DOHH2 (cell line): ENCODE measurements around the gene CDH12.

Experiments
- H3F3A ChIP-seq: fragments of 200-600 bp; sonication (generic), shearing (Covaris generic); 2 replicates; pipeline ENCODE4 v1.6.0; 2016; ENCODE audit warnings: antibody characterized with exemption, mild to moderate bottlenecking; ENCODE audit not compliant: control insufficient read depth, insufficient read depth
- H3K27ac ChIP-seq: fragments of 200-600 bp; sonication (generic); 2 replicates; pipeline ENCODE4 v1.5.1; 2014; ENCODE audit warnings: low read depth, mild to moderate bottlenecking, low read length, moderate library complexity
- H3K27me3 ChIP-seq: fragments of 200-600 bp; sonication (generic); 2 replicates; pipeline ENCODE4 v1.6.1; 2014; ENCODE audit warnings: mild to moderate bottlenecking, low read length, mixed read lengths; ENCODE audit not compliant: control insufficient read depth
- H3K36me3 ChIP-seq: fragments of 200-600 bp; sonication (generic); 2 replicates; pipeline ENCODE4 v1.6.1; 2014; ENCODE audit warnings: mild to moderate bottlenecking, low read length, moderate library complexity, mixed read lengths; ENCODE audit not compliant: control insufficient read depth
- H3K4me1 ChIP-seq: fragments of 200-600 bp; sonication (generic); 2 replicates; pipeline ENCODE4 v1.6.1; 2014; ENCODE audit warnings: mild to moderate bottlenecking, low read length, mixed read lengths; ENCODE audit not compliant: control insufficient read depth
- H3K4me2 ChIP-seq: fragments of 200-600 bp; sonication (generic); 2 replicates; pipeline ENCODE4 v1.6.0; 2014; ENCODE audit warnings: mild to moderate bottlenecking, low read length, moderate library complexity
- H3K4me3 ChIP-seq: fragments of 200-600 bp; sonication (generic); 2 replicates; pipeline ENCODE4 v1.5.1; 2014; ENCODE audit warnings: mild to moderate bottlenecking, low read length, mixed read lengths
- H3K79me2 ChIP-seq: fragments of 200-600 bp; sonication (generic); 2 replicates; pipeline ENCODE4 v1.6.1; 2014; ENCODE audit warnings: mild to moderate bottlenecking, low read length, mixed read lengths; ENCODE audit not compliant: control insufficient read depth
- H3K9me2 ChIP-seq: fragments of 200-600 bp; sonication (generic); replicated peaks from 2 replicates; pipeline ENCODE4 v1.6.1; 2014; ENCODE audit warnings: mild to moderate bottlenecking, low read length, mixed read lengths; ENCODE audit not compliant: control insufficient read depth
- H3K9me3 ChIP-seq: fragments of 200-600 bp; sonication (generic); 2 replicates; pipeline ENCODE4 v1.6.1; 2014; ENCODE audit warnings: antibody characterized with exemption, low read length, mixed read lengths; ENCODE audit not compliant: control insufficient read depth, insufficient read depth
- H4K20me1 ChIP-seq: fragments of 200-600 bp; sonication (generic); 2 replicates; pipeline ENCODE4 v1.6.0; 2014; ENCODE audit warnings: low read depth, mild to moderate bottlenecking, antibody characterized with exemption, low read length, moderate library complexity; ENCODE audit not compliant: control insufficient read depth, insufficient read depth
- CTCF ChIP-seq: fragments of 200-600 bp; sonication (generic); IDR thresholded peaks from one replicate; pipeline ENCODE4 v1.5.1; 2014; ENCODE audit warnings: antibody characterized with exemption, mild to moderate bottlenecking, low read depth, low read length; ENCODE audit not compliant: poor library complexity, severe bottlenecking
- EZH2phosphoT487 ChIP-seq: fragments of 200-600 bp; sonication (generic); IDR thresholded peaks from 2 replicates; pipeline ENCODE4 v1.6.1; 2017; ENCODE audit warnings: borderline replicate concordance, mild to moderate bottlenecking, antibody characterized with exemption, low read length, moderate library complexity, mixed read lengths

CDH12 gene

DNA sequence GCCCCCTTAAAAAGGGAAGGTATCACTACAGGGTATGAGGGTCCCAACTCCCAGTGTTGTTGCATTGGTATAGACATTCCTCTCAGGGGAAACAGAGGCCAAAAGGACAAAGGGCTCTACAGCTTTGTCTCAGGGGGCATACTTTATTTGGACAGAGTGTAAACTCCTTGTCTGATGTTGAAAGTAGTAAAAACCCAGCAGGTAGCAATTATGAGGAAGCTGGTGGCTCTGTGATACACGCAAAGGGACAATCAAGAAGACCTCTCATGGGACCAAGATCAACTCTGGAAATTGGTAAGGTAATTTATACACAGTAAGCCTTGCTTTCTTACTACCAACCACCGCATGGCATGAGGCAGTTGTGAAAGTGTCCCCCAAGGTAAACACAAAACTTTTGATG lies 764.6 kb downstream of the CDH12 start:
- Histone ChIP-seq H3K9me3 (no peaks in the 10 kb centered on the region), H3K4me1 (no peaks in the 10 kb centered on the region), H3K36me3 (no peaks in the 10 kb centered on the region), H3F3A (no peaks in the 10 kb centered on the region), H3K27me3 (no peaks in the 10 kb centered on the region), H4K20me1 (no peaks in the 10 kb centered on the region), H3K9me2 (no peaks in the 10 kb centered on the region; the same call in 1 of the 2 replicates), H3K4me3 (no peak overlapping the region), H3K4me2 (no peak overlapping the region), H3K79me2 (no peaks in the 10 kb centered on the region), H3K27ac (no peak overlapping the region)
- TF ChIP-seq EZH2phosphoT487 (no peak), CTCF (no peak)

DNA sequence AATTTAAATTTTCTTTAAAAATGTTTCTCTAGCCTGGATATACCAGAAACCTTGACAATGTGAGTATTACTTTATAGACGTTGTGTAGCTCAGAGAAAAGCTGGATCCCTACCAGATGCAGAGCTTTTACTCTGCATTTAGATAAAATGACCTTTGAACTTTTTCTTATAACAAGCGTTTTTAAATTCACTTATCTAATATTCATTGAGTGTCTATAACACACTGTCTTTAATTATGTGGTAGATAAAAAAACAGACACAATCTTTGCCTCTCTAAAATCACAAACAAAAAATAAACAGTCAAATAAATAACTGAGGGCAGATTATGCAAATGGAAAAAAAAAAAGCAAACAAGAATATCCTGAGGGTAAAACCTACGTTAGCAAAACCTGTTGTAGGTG lies 773.6 kb downstream of the CDH12 start:
- H3K79me2 ChIP-seq, result no peaks in the 10 kb centered on the region
- no peaks in the 10 kb centered on the region; the same call in 1 of the 2 replicates for H3K9me2 ChIP-seq
- no peaks in the 10 kb centered on the region for H3K36me3 ChIP-seq
- H3K27me3 ChIP-seq, result no peaks in the 10 kb centered on the region
- no peak overlapping the region for H3K27ac ChIP-seq
- no peak overlapping the region for H3K4me2 ChIP-seq
- no peak overlapping the region for H3K4me3 ChIP-seq
- no peaks in the 10 kb centered on the region for H3F3A ChIP-seq
- H3K9me3 ChIP-seq, result no peaks in the 10 kb centered on the region
- TF ChIP-seq EZH2phosphoT487, result no peak
- TF ChIP-seq CTCF, result no peak
- H4K20me1 ChIP-seq, result no peaks in the 10 kb centered on the region
- no peaks in the 10 kb centered on the region for H3K4me1 ChIP-seq

DNA sequence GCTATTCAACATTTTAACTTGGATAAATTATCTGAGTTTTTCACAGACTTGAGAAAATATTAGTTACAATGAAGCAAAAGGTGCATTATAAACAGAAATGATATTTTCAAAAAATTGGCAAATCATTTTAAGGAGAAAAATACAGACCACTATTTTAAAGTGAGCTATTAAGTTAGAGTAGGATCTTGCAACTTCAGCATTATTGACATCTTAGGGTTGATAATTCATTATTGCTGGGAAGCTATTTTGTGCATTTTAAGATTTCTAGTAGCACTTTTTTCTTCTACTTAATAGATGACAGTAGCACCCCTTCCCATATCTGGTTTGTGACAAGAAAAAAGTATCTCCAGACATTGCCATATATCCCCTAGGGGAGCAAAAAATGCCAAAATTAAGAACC lies 774.1 kb downstream of the CDH12 start:
- H3K4me1 ChIP-seq, result no peaks in the 10 kb centered on the region

More for the DNA sequence above, 774.1 kb downstream of the CDH12 start:
- Histone ChIP-seq H3K4me3 (no peak overlapping the region), H3K79me2 (no peaks in the 10 kb centered on the region), H3K27ac (no peak overlapping the region), H3F3A (no peaks in the 10 kb centered on the region), H4K20me1 (no peaks in the 10 kb centered on the region), H3K9me3 (no peaks in the 10 kb centered on the region), H3K27me3 (no peaks in the 10 kb centered on the region), H3K9me2 (no peaks in the 10 kb centered on the region; the same call in 1 of the 2 replicates), H3K4me2 (no peak overlapping the region), H3K36me3 (no peaks in the 10 kb centered on the region)
- TF ChIP-seq CTCF (no peak), EZH2phosphoT487 (no peak)
